HUES6 (cell line): ENCODE data around the gene DHX36.

Source experiments
- H3K27ac ChIP-seq: 2 replicates; pipeline ENCODE4 v1.7.0; 2013; ENCODE audit warnings: low read depth, mild to moderate bottlenecking, low read length, inconsistent platforms
- H3K27me3 ChIP-seq: 2 replicates; pipeline ENCODE4 v1.6.1; 2013; ENCODE audit warnings: low read length; ENCODE audit not compliant: control insufficient read depth, insufficient read depth
- H3K36me3 ChIP-seq: 2 replicates; pipeline ENCODE4 v1.6.1; 2013; ENCODE audit warnings: low read length; ENCODE audit not compliant: control insufficient read depth, insufficient read depth
- H3K4me1 ChIP-seq: 2 replicates; pipeline ENCODE4 v1.6.1; 2013; ENCODE audit warnings: low read length; ENCODE audit not compliant: control insufficient read depth, insufficient read depth
- H3K4me3 ChIP-seq: 2 replicates; pipeline ENCODE4 v1.5.1; 2013; ENCODE audit warnings: low read depth, low read length
- H3K9ac ChIP-seq: one replicate; pipeline ENCODE4 v1.6.1; 2013; ENCODE audit warnings: mild to moderate bottlenecking, low read length
- H3K9me3 ChIP-seq: 2 replicates; pipeline ENCODE4 v1.6.1; 2013; ENCODE audit warnings: low read depth, low read length; ENCODE audit not compliant: control insufficient read depth, insufficient read depth

DHX36 gene

GRCh38 chr3:154244644-154245043 is 79.6 kb downstream of the DHX36 start:
- Histone ChIP-seq H3K4me3 (no peak overlapping the region), H3K9me3 (no peaks in the 10 kb centered on the region), H3K27me3 (no peaks in the 10 kb centered on the region), H3K36me3 (peaks cover 3% of the 10 kb centered on the region; the same call in 1 of the 2 replicates), H3K4me1 (peaks cover 14% of the 10 kb centered on the region), H3K9ac (no peak overlapping the region), H3K27ac (no peak overlapping the region)

- H3K9me3 ChIP-seq, result no peaks in the 10 kb centered on the region
- peaks cover 3% of the 10 kb centered on the region; the same call in 1 of the 2 replicates for H3K36me3 ChIP-seq
- peaks cover 14% of the 10 kb centered on the region for H3K4me1 ChIP-seq
- no peak overlapping the region for H3K9ac ChIP-seq
- H3K4me3 ChIP-seq, result no peak overlapping the region
- H3K27ac ChIP-seq, result no peak overlapping the region
- H3K27me3 ChIP-seq, result no peaks in the 10 kb centered on the region
These were observed 80.9 kb downstream of the DHX36 start for GRCh38 chr3:154243353-154243752.

- no peak overlapping the region for H3K9ac ChIP-seq
- no peaks in the 10 kb centered on the region for H3K9me3 ChIP-seq
- H3K27ac ChIP-seq, result no peak overlapping the region
- no peaks in the 10 kb centered on the region for H3K27me3 ChIP-seq
- H3K4me3 ChIP-seq, result no peak overlapping the region
- H3K36me3 ChIP-seq, result peaks cover 3% of the 10 kb centered on the region; the same call in 1 of the 2 replicates
- H3K4me1 ChIP-seq, result peaks cover 14% of the 10 kb centered on the region
These were observed 81.5 kb downstream of the DHX36 start for GRCh38 chr3:154242766-154243165.

GRCh38 chr3:154241496-154241895 is 82.8 kb downstream of the DHX36 start:
- no peak overlapping the region for H3K27ac ChIP-seq
- 0 out of 2 replicates have a peak, but pooled peaks cover under 1% of the 10 kb centered on the region for H3K36me3 ChIP-seq
- no peak overlapping the region for H3K4me3 ChIP-seq
- no peaks in the 10 kb centered on the region for H3K27me3 ChIP-seq
- H3K9ac ChIP-seq, result no peak overlapping the region
- peaks cover 14% of the 10 kb centered on the region for H3K4me1 ChIP-seq
- no peaks in the 10 kb centered on the region for H3K9me3 ChIP-seq

- Histone ChIP-seq H3K9me3 (no peaks in the 10 kb centered on the region), H3K4me3 (no peak overlapping the region), H3K36me3 (no peaks in the 10 kb centered on the region), H3K27me3 (no peaks in the 10 kb centered on the region), H3K4me1 (peaks cover 14% of the 10 kb centered on the region), H3K27ac (no peak overlapping the region), H3K9ac (no peak overlapping the region)
These were observed 84.1 kb downstream of the DHX36 start for GRCh38 chr3:154240235-154240634.

- H3K4me1 ChIP-seq, result no peaks in the 10 kb centered on the region
- H3K9ac ChIP-seq, result no peak overlapping the region
- no peaks in the 10 kb centered on the region for H3K27me3 ChIP-seq
- H3K9me3 ChIP-seq, result no peaks in the 10 kb centered on the region
- H3K36me3 ChIP-seq, result no peaks in the 10 kb centered on the region
- H3K27ac ChIP-seq, result no peak overlapping the region
- no peak overlapping the region for H3K4me3 ChIP-seq
These were observed 88.0 kb downstream of the DHX36 start for GRCh38 chr3:154236331-154236730.

- Histone ChIP-seq H3K4me1 (no peaks in the 10 kb centered on the region), H3K27ac (no peak overlapping the region), H3K9me3 (no peaks in the 10 kb centered on the region), H3K9ac (no peak overlapping the region), H3K36me3 (no peaks in the 10 kb centered on the region), H3K4me3 (no peak overlapping the region), H3K27me3 (no peaks in the 10 kb centered on the region)
These were observed 89.0 kb downstream of the DHX36 start for GRCh38 chr3:154235330-154235729.

GRCh38 chr3:154229217-154229590 is 95.1 kb downstream of the DHX36 start:
- H3K27ac ChIP-seq, result no peak overlapping the region
- H3K9me3 ChIP-seq, result no peaks in the 10 kb centered on the region
- no peak overlapping the region for H3K9ac ChIP-seq
- no peaks in the 10 kb centered on the region for H3K27me3 ChIP-seq
- no peaks in the 10 kb centered on the region for H3K36me3 ChIP-seq
- H3K4me3 ChIP-seq, result no peak overlapping the region
- H3K4me1 ChIP-seq, result peaks cover 7% of the 10 kb centered on the region

- Histone ChIP-seq H3K4me1 (peaks cover 7% of the 10 kb centered on the region), H3K36me3 (no peaks in the 10 kb centered on the region), H3K9ac (no peak overlapping the region), H3K27ac (no peak overlapping the region), H3K27me3 (no peaks in the 10 kb centered on the region), H3K4me3 (no peak overlapping the region), H3K9me3 (no peaks in the 10 kb centered on the region)
These were observed 95.6 kb downstream of the DHX36 start for GRCh38 chr3:154228561-154229216.

GRCh38 chr3:154227531-154227930 is 96.8 kb downstream of the DHX36 start:
- Histone ChIP-seq H3K4me3 (no peak overlapping the region), H3K27ac (no peak overlapping the region)

GRCh38 chr3:154225536-154225935 is 98.8 kb downstream of the DHX36 start:
- no peaks in the 10 kb centered on the region for H3K9me3 ChIP-seq
- H3K4me1 ChIP-seq, result peaks cover 7% of the 10 kb centered on the region
- H3K36me3 ChIP-seq, result no peaks in the 10 kb centered on the region
- no peak overlapping the region for H3K9ac ChIP-seq
- no peak overlapping the region for H3K4me3 ChIP-seq
- no peaks in the 10 kb centered on the region for H3K27me3 ChIP-seq
- H3K27ac ChIP-seq, result no peak overlapping the region

More at GRCh38 chr3:154227531-154227930, 96.8 kb downstream of the DHX36 start:
- H3K9me3 ChIP-seq, result no peaks in the 10 kb centered on the region
- no peak overlapping the region for H3K9ac ChIP-seq
- no peaks in the 10 kb centered on the region for H3K36me3 ChIP-seq
- H3K27me3 ChIP-seq, result no peaks in the 10 kb centered on the region
- peaks cover 7% of the 10 kb centered on the region for H3K4me1 ChIP-seq
